ENCODE data around the gene BLACAT1. TPM values are rescaled to one million over a fixed set of nuclear protein-coding genes. Genes with fewer than 3 reads are reported as not detected.

The BLACAT1 gene
- total and polyA plus RNA-seq, 2 of the 8 experiments (the other 6 are each of a cell fraction or from before 2014, with no cell fraction given): 3.5 to 10.5 TPM

GRCh38 chr1:205407970-205408369, 47.9 kb downstream of the BLACAT1 start:
- H2AK5ac ChIP-seq (ENCODE audit: low read depth, low read length): no peak overlapping the region
- no peak overlapping the region for H3K23ac ChIP-seq (ENCODE audit: insufficient read length)
- H3K27ac ChIP-seq (ENCODE audit: low read depth, low read length): no peak overlapping the region
- H3K9ac ChIP-seq (replicated peaks in 1 of 4; ENCODE audit: extremely low read depth in 1 of 4, low read depth in 3 of 4, low read length in 3 of 4): no peak overlapping the region
- no peak for FAIRE-seq
- H3K23me2 ChIP-seq (ENCODE audit: low read depth, low read length): no peaks in the 10 kb centered on the region
- no peak overlapping the region for H3K4me2 ChIP-seq (ENCODE audit: insufficient read depth in 1 of 2, low read depth in 2 of 2, low read length in 2 of 2)
- H3K4me3 ChIP-seq (ENCODE audit: extremely low read depth in 1 of 4, insufficient read depth in 2 of 4, low read depth in 3 of 4, low read length in 4 of 4): no peak overlapping the region
- no peaks in the 10 kb centered on the region for H3K36me3 ChIP-seq (ENCODE audit: control insufficient read depth in 2 of 4, insufficient read depth in 4 of 4, low read length in 3 of 4)
- peaks cover 3 to 14% of the 10 kb centered on the region in 2 experiments; a peak in 3 of 4 replicates for H3K9me3 ChIP-seq (ENCODE audit: insufficient read depth in 2 of 2, low read depth in 1 of 2, low read length in 1 of 2)
- H3K56ac ChIP-seq (replicated peaks; ENCODE audit: insufficient read length, low read depth, low read length): no peak overlapping the region
- H3K4me1 ChIP-seq (replicated peaks in 1 of 4; ENCODE audit: control insufficient read depth in 3 of 4, insufficient read depth in 4 of 4, low read length in 3 of 4): no peaks in the 10 kb centered on the region
- CTCF ChIA-PET (ENCODE audit: partially characterized antibody): interaction anchor here (0.6 to 2.9 kb wide), 3 partner anchors 13 to 77 kb away, joined by 3 to 11 read pairs (median 9); no protein-coding TSS in a partner anchor
- H3K18ac ChIP-seq (ENCODE audit: extremely low read depth, low read length): no peak overlapping the region
- peaks cover 0 to 1% (median 0%) of the 10 kb centered on the region in 4 experiments; a peak in 1 of 7 replicates for H3K27me3 ChIP-seq (replicated peaks in 1 of 4; ENCODE audit: control insufficient read depth in 3 of 4, extremely low read depth in 1 of 4, insufficient read depth in 3 of 4, low read length in 3 of 4)
- H2BK15ac ChIP-seq (ENCODE audit: low read length): no peak overlapping the region
- no peaks in the 10 kb centered on the region for H3K79me1 ChIP-seq (ENCODE audit: low read depth, low read length)
- no peak overlapping the region for H4K8ac ChIP-seq (ENCODE audit: extremely low read depth, insufficient read depth, low read length)
- H3K4ac ChIP-seq (replicated peaks; ENCODE audit: insufficient read length, low read depth, low read length): no peak overlapping the region
- H4K5ac ChIP-seq (ENCODE audit: insufficient read length, low read depth, low read length): no peak overlapping the region
- H3K79me2 ChIP-seq (ENCODE audit: control insufficient read depth in 1 of 2, insufficient read depth in 2 of 2, low read length in 2 of 2): no peaks in the 10 kb centered on the region
- no peak overlapping the region for H2BK12ac ChIP-seq (ENCODE audit: low read depth, low read length)
- no peak overlapping the region for H3K14ac ChIP-seq (ENCODE audit: insufficient read length)
- H4K91ac ChIP-seq (replicated peaks; ENCODE audit: insufficient read length, low read length): no peak overlapping the region
- H4K20me1 ChIP-seq (replicated peaks in 1 of 2; ENCODE audit: control insufficient read depth in 1 of 2, insufficient read depth in 2 of 2, low read length in 2 of 2): no peaks in the 10 kb centered on the region
- POLR2A ChIA-PET (ENCODE audit: partially characterized antibody): interaction anchor here (0.8 kb wide), 1 partner anchor 22 kb away, joined by 3 read pairs; no protein-coding TSS in a partner anchor
- no peak overlapping the region for H2BK5ac ChIP-seq (ENCODE audit: low read depth, low read length)
- 86% methylated on average over 5 of the region's 5 CpGs; no CpG with 5 or more reads in 1 of the 2 experiments for WGBS, 2 experiments (ENCODE audit: extremely low coverage in 1 of 2, insufficient coverage in 1 of 2, insufficient read length in 1 of 2, insufficient replicate concordance in 2 of 2, low coverage in 1 of 2, low lambda C conversion rate in 2 of 2, missing lambda C conversion rate in 1 of 2)
- H2BK20ac ChIP-seq (ENCODE audit: low read length): no peak overlapping the region
- H2AFZ ChIP-seq (ENCODE audit: low read length): no peak overlapping the region
- DNase-seq (ENCODE audit: low read depth in 1 of 2, low spot score in 2 of 2): no peak
- no peak overlapping the region for H2BK120ac ChIP-seq (replicated peaks; ENCODE audit: low read depth, low read length)
- TF ChIP-seq JUND (IDR thresholded peaks at IDR 0.05; ENCODE audit: low read length): no peak
- no peak for TF ChIP-seq TCF12 (IDR thresholded peaks at IDR 0.05; ENCODE audit: low read depth, low read length)
- no peak for TF ChIP-seq BRCA1 (IDR thresholded peaks at IDR 0.05; ENCODE audit: low read depth, low read length)
- no peak for TF ChIP-seq SRF (IDR thresholded peaks at IDR 0.05; ENCODE audit: low read depth, low read length)
- TF ChIP-seq CBX8 (IDR thresholded peaks at IDR 0.05; ENCODE audit: borderline replicate concordance, low read depth, low read length): no peak
- no peak for TF ChIP-seq CTCF (IDR thresholded peaks at IDR 0.05; ENCODE audit: control extremely low read depth in 1 of 3, insufficient read depth in 1 of 3, low read depth in 1 of 3, low read length in 3 of 3)
- no peak for TF ChIP-seq MAFK (IDR thresholded peaks at IDR 0.05; ENCODE audit: low read depth, low read length)
- TF ChIP-seq POLR2A (IDR thresholded peaks at IDR 0.05; ENCODE audit: control extremely low read depth in 1 of 2, low read depth in 2 of 2, low read length in 2 of 2): no peak
- no peak for TF ChIP-seq RNF2 (IDR thresholded peaks at IDR 0.05; ENCODE audit: borderline replicate concordance, low read depth, low read length, missing control alignments, poor library complexity, severe bottlenecking)
- TF ChIP-seq ASH2L (IDR thresholded peaks at IDR 0.05; ENCODE audit: low read length): no peak
- TF ChIP-seq RFX5 (IDR thresholded peaks at IDR 0.05; ENCODE audit: borderline replicate concordance, low read depth, low read length): no peak
- no peak for TF ChIP-seq SUZ12 (IDR thresholded peaks at IDR 0.05; ENCODE audit: low read length)
